PC-9 (cell line): ENCODE data around the gene CNTNAP1.
"Not testable (repeated sequence)": the region's sequence is repeated elsewhere in the genome, so short reads cannot be mapped to it uniquely, and the experiment has no call there.

Experiments
- EZH2 ChIP-seq: fragments of 200-600 bp; sonication (generic); IDR thresholded peaks from 2 replicates; pipeline ENCODE4 v1.8.0; 2017; ENCODE audit warnings: antibody characterized with exemption, low read depth
- TF ChIP-seq, protein P1 (sequence below): fragments of 200-600 bp; sonication (generic); conservative IDR thresholded peaks from 2 replicates; pipeline ENCODE4 v1.6.1; 2017; ENCODE audit warnings: mixed run types, antibody characterized with exemption, mild to moderate bottlenecking, moderate library complexity

DNA sequence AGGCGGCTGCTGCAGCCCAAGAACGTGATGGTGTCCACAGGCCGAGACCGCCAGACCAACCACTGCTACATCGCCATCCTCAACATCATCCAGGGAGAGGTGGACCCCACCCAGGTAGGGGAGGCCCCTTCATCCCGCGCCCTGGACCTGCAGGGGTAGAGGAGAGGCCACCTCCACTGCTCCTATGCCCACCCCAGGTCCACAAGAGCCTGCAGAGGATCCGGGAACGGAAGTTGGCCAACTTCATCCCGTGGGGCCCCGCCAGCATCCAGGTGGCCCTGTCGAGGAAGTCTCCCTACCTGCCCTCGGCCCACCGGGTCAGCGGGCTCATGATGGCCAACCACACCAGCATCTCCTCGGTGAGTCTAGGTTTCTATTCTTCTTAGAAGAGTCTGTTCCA lies 16.2 kb upstream of the CNTNAP1 start:
- TF ChIP-seq, protein P1, sequence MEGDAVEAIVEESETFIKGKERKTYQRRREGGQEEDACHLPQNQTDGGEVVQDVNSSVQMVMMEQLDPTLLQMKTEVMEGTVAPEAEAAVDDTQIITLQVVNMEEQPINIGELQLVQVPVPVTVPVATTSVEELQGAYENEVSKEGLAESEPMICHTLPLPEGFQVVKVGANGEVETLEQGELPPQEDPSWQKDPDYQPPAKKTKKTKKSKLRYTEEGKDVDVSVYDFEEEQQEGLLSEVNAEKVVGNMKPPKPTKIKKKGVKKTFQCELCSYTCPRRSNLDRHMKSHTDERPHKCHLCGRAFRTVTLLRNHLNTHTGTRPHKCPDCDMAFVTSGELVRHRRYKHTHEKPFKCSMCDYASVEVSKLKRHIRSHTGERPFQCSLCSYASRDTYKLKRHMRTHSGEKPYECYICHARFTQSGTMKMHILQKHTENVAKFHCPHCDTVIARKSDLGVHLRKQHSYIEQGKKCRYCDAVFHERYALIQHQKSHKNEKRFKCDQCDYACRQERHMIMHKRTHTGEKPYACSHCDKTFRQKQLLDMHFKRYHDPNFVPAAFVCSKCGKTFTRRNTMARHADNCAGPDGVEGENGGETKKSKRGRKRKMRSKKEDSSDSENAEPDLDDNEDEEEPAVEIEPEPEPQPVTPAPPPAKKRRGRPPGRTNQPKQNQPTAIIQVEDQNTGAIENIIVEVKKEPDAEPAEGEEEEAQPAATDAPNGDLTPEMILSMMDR, result not testable (repeated sequence)
- not testable (repeated sequence) for TF ChIP-seq EZH2
